Colon (tissue), 2 donors: ENCODE results near the gene CDC45.

Experiments
- FAIRE-seq: peaks from 2 replicates; lab custom pipeline; 2012; peaks lifted over from hg19 to GRCh38; lab: Jason Lieb, UNC
- donor health status: control.
- donor health status: control.

Gene CDC45

GRCh38 chr22:19496324-19496630, 16.6 kb downstream of the CDC45 start:
- FAIRE-seq, result no peak

DNA sequence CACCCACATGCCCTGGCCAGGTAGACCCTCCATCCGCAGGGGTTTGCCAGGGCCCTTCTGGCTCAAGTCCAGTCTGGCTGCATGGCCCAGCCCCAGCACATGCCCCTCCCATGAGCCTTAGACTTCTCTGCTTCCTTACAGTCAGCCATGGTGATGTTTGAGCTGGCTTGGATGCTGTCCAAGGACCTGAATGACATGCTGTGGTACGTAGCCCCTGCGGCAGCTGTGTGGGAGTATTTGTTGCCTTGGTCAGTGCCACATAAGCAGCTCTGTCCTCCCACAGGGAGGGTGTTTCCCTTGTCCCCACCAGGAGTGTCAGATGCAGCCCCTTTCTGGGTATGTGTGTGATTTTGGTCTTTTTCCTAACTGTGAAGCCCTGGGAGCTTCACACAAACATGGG, 17.5 kb downstream of the CDC45 start:
- no peak for FAIRE-seq

- FAIRE-seq, result no peak
Observed at GRCh38 chr22:19498154-19498865, 18.6 kb downstream of the CDC45 start.

DNA sequence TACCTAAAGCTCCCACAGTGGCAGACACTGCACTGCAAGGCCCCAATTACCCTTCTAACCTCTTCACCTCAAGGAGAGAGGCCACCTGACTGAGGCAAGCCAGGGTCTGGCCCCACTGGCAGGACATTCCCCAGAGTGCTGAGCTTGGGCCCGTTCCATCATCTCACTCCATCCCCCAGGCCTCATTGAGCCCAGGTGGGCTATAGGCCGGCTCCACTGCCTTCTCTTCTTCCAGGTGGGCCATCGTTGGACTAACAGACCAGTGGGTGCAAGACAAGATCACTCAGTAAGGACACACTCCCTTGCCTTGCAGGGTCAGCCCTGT, 19.1 kb downstream of the CDC45 start:
- FAIRE-seq, result no peak

DNA sequence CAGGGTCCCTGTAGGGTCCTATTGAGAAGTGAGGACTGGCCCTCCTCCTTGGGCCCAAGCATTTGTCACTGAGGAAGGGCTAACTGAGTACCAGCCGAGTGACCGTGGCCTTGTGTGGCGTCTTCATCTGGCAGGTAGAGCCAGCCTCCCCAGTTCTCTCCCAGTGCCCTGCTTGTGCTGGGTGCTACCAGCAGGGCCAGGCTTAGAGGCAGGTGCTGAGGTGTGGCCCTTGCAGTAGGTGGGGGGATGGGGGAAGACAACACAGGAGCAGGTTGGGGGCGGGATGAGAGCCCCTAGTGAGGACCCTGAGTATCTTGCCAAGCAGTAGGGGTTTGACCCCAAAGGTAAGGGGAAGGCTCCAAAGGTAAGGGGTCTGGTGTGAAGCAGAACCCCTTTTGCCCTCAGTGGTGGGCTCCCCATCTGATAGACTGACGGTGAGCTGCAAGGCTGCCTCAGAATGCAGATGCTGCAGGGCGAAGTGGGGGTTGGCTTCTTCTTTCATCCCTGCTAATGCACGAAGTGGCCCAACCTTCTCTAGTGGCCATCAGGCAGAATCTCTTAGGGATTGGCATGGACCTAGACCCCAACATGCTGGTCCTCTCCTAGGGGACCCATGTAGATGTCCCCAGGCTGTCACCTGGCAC, 19.6 kb downstream of the CDC45 start:
- FAIRE-seq, result no peak

DNA sequence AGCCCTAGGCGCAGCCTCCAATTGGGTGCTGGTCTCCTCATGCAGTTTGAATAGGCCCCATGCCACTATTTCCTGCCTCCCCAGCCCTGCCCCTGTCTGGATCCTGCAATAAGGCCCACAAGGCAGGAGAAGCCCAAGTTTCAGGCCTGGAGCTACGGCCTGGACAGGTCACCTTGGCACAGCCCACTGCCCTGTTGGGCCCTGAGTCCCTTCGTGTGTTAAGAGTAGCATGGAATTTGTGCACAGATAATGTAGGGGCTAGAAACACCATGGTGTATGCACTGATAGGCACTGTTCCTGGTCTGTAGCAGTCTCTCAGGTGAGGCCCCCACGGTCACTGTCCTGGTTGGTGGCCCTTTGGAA, 20.1 kb downstream of the CDC45 start:
- FAIRE-seq, result no peak

DNA sequence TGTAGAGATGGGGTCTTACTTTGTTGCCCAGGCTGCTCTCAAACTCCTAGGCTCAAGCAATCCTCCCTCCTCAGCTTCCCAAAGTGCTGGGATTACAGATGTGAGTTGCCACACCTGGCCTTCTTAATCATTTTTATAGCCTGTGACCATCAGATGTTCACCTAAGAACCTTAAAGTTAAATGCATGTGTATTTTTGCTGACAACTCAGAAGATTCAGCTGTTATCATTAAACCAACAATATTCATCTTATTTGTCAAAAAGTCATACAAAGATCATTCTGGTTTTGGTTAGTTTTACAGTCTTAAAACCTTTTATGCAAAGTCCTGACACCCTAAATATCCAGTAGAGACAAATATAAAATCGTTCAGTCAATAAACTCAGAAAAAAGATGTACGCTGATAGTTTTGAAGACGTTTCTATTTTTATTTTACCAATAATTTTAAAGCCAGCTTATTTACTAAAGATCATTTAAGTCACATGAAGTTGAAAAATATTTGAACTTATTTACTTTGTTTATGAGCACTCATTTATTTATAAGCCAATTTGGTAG, 22.3 kb downstream of the CDC45 start:
- FAIRE-seq, result no peak

GRCh38 chr22:19503367-19503766, 23.6 kb downstream of the CDC45 start:
- no peak for FAIRE-seq

GRCh38 chr22:19503869-19504268, 24.1 kb downstream of the CDC45 start:
- no peak for FAIRE-seq

DNA sequence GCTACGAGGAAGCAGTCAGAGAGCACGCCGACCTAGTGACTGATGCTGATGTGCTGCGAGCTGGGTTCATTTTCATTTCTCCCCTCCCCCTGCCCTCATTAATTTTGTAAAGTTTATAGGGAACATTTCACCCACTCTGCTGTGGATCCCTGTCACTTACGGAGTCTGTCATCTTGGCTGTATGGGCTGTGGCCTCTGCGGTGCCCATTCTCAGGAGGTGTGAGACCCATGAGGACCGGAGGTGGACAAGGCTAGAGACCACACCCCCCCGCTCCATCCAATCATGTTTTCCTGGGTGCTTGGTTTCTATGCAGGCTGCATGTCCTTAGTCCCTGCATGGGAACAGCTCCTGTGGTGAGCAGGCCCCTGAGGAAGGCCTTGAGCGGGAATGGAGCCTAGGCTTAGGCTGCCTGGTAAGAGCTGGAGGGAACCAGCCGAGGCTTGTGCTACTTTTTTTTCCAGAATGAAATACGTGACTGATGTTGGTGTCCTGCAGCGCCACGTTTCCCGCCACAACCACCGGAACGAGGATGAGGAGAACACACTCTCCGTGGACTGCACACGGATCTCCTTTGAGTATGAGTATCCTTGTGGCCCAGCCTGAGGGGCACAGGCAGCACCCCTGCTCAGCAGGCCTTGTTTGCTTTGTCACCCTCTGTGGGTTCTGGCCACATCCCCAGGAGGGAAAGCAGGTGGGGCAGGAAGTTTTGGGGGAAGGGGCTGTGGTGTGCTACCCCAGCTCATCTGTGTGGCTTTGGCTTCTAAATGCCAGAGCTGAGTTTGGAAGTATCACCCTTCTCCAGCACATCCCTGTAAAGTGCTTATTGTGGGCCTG, 25.4 kb downstream of the CDC45 start:
- FAIRE-seq, result no peak

DNA sequence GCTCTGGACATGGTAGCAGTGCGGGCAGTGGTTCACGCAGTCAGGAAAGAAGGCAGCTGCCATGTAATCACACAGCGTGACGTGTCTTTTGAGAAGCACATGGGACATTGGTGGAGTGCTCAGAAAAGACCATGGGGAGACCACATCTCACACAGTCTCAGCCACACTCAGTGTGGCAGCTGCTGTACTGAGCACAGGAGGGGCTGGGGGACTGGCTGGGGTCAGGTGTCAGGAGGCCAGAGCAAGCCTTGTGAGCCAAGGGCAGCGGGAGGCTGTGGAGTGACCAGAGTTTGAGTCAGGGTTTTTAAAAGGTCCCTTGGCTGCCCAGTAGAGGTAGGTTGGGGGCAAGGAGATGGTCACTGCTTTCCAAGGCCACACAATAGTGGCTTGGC, 26.0 kb downstream of the CDC45 start:
- FAIRE-seq, result no peak

GRCh38 chr22:19506212-19506611, 26.5 kb downstream of the CDC45 start:
- FAIRE-seq, result no peak

DNA sequence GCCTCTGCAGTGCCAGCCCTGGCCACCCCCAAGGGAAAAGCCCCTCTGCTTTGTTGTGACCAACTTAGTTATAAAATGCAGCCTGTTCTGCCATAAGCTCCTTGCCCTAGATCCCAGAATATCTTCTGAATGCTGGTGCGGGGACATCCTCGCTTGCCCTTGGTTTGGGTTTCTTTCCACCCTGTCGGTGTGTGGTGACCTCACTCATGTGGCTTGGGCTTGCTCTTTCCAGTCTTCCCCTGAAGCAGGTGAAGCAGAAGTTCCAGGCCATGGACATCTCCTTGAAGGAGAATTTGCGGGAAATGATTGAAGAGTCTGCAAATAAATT, 27.8 kb downstream of the CDC45 start:
- no peak for FAIRE-seq

- no peak for FAIRE-seq
Observed at GRCh38 chr22:19508024-19508776, 28.5 kb downstream of the CDC45 start.

- no peak for FAIRE-seq
Observed at GRCh38 chr22:19509191-19509590, 29.5 kb downstream of the CDC45 start.

DNA sequence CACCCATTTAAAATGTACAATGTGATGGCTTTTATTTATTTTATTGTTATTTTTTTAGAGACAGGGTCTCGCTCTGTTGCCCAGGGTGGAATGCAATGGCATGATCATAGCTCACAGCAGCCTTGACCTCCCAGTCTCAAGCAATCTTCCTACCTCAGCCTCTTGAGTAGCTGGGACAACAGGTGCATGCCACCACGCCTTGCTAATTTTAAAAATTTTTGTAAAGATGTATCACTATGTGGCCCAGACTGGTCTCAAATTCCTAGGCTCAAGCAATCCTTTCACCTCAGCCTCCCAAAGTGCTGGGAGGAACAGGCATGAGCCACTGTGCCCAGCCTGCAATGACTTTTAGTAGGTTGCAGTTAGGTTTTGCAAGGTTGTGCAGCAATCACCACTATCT, 30.2 kb downstream of the CDC45 start:
- no peak for FAIRE-seq

GRCh38 chr22:19510919-19511341, 31.2 kb downstream of the CDC45 start:
- no peak for FAIRE-seq

- no peak for FAIRE-seq
Observed at GRCh38 chr22:19513823-19514222, 34.1 kb downstream of the CDC45 start.

DNA sequence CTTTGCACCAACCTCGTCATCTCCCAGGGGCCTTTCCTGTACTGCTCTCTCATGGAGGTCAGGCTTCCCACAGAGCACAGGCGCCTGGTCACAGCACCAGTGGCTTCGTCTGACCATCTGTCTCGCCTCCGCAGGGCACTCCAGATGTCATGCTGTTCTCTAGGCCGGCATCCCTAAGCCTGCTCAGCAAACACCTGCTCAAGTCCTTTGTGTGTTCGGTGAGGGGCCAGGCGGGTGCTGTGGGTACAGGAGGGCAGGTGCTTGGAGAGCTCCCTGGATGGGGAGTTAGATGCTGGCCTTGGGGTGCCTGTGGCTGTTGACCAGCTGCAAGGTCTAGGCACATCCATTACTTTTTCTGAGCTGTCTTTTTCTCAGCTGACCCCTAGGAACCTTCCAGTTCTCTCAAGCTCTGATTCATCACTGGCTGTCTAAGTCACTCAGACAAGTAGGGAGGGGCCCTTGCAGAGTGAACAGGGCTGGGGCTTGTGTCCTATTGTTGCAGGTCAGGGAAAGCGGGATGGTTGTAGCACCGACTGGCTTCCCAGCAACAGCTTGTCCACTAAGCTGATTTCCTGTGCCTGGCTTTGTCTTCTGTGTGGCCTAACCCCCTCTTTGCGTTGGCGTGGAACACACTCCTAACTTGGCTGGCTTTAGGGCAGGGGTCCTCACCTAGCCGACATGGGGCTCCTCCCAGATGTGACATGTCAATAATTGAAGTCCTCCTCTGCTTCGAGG, 35.3 kb downstream of the CDC45 start:
- no peak for FAIRE-seq

GRCh38 chr22:19515654-19516377, 36.1 kb downstream of the CDC45 start:
- FAIRE-seq, result no peak
